Subcutaneous abdominal adipose tissue (tissue), 5 donors: Measurements from ENCODE around the gene OST4.

Experiments
- H3K27ac ChIP-seq: one replicate; pipeline ENCODE4 v1.7.0; 2013; ENCODE audit warnings: low read depth, mild to moderate bottlenecking, inconsistent platforms, low read length, moderate library complexity
- H3K27me3 ChIP-seq, 5 donors: one replicate each; pipeline ENCODE4 v1.7.0; 2013; ENCODE audit warnings: low read length in 5 of 5, inconsistent platforms in 1 of 5; ENCODE audit not compliant: control insufficient read depth in 5 of 5, insufficient read depth in 4 of 5
- H3K36me3 ChIP-seq, 5 donors: one replicate each; pipeline ENCODE4 v1.7.0; 2013; ENCODE audit warnings: low read length in 5 of 5; ENCODE audit not compliant: control insufficient read depth in 5 of 5, insufficient read depth in 5 of 5
- H3K4me1 ChIP-seq, 5 donors: one replicate each; pipeline ENCODE4 v1.7.0; 2013; ENCODE audit warnings: low read length in 5 of 5, mild to moderate bottlenecking in 3 of 5, moderate library complexity in 1 of 5; ENCODE audit not compliant: control insufficient read depth in 5 of 5, insufficient read depth in 5 of 5
- H3K4me3 ChIP-seq, 5 donors: one replicate each; pipeline ENCODE4 v1.7.0; 2013; ENCODE audit warnings: low read length in 5 of 5, low read depth in 1 of 5
- H3K9ac ChIP-seq, 5 donors: one replicate each; pipeline ENCODE4 v1.7.0; 2013; ENCODE audit warnings: low read length in 5 of 5, mild to moderate bottlenecking in 4 of 5, moderate library complexity in 3 of 5
- H3K9me3 ChIP-seq, 5 donors: one replicate each; pipeline ENCODE4 v1.7.0; 2013; ENCODE audit warnings: low read length in 5 of 5; ENCODE audit not compliant: control insufficient read depth in 5 of 5
- donor health status: healthy.
- donor health status: healthy.
- donor health status: healthy.
- donor health status: healthy.
- donor health status: healthy.

OST4 gene

DNA sequence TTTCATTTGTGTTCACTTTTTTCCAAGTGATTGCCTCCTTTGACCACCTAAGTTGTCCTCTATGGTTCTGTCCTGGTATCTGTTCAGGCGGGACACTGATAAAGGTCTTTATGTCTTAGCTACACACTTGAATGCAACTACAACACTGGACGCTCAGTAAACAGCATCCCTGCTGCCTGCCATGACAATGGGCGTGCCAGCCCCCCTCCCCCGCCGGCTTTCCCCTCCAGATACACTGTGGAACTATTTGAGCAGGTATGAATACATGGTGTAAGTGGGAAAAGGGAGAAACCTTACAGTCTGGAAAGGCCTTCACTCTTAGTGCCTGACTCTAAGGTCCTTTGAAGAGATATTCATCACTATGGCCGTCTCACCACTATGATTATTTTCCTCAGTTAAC, 14.3 kb downstream of the OST4 start:
- Histone ChIP-seq H3K9ac (no peak overlapping the region), H3K27me3 (no peaks in the 10 kb centered on the region), H3K9me3 (no peaks in the 10 kb centered on the region), H3K4me1 (peaks cover 3 to 13% (median 11%) of the 10 kb centered on the region in 5 donors), H3K36me3 (peaks cover 12 to 54% (median 50%) of the 10 kb centered on the region in 5 donors), H3K27ac (no peak overlapping the region), H3K4me3 (no peak overlapping the region)

DNA sequence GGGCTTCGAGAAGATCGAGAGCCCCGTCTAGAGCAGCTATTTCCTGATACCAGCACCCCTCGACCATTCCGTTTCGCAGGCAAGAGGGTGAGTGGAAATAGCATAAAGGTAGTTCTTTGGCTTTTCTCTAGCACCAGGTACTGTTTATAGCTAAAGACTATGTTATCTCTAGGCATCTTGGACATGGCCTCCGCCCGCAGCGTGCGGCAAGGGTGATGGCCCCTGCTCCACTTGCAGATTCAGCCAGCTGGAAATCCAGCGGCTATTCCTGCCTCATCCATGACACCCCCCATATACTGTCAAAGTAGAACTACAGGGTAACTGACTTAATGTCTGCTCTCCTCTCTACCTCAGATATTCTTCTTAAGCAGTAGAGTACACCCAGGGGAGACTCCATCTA, 16.7 kb downstream of the OST4 start:
- H3K9ac ChIP-seq = no peak overlapping the region
- no peaks in the 10 kb centered on the region for H3K27me3 ChIP-seq
- H3K4me3 ChIP-seq = no peak overlapping the region
- no peaks in the 10 kb centered on the region for H3K9me3 ChIP-seq
- peaks cover 12 to 49% (median 47%) of the 10 kb centered on the region in 5 donors for H3K36me3 ChIP-seq
- no peak overlapping the region for H3K27ac ChIP-seq
- H3K4me1 ChIP-seq = peaks cover 6 to 33% (median 25%) of the 10 kb centered on the region in 5 donors

DNA sequence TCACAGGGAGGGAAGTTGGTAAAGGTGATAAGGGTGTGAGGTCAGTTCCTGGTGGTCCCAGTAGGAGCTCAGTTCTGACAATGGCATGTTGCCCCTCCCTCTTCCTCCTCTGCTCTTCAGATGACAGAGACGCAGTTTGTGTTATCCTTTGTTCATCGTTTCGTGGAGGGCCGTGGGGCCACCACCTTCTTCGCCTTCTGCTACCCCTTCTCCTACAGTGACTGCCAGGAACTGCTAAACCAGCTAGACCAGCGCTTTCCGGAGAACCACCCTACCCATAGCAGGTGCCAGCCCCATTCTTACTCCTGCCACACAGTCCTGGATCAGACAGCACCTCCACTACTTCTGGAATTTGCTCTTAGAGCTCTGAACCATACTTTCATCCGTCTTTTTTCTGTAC, 17.7 kb downstream of the OST4 start:
- H3K9me3 ChIP-seq = no peaks in the 10 kb centered on the region
- no peak overlapping the region for H3K4me3 ChIP-seq
- peaks cover 3 to 30% (median 21%) of the 10 kb centered on the region in 5 donors for H3K4me1 ChIP-seq
- no peak overlapping the region for H3K27ac ChIP-seq
- H3K36me3 ChIP-seq = peaks cover 12 to 47% (median 41%) of the 10 kb centered on the region in 5 donors
- no peaks in the 10 kb centered on the region for H3K27me3 ChIP-seq
- H3K9ac ChIP-seq = no peak overlapping the region

DNA sequence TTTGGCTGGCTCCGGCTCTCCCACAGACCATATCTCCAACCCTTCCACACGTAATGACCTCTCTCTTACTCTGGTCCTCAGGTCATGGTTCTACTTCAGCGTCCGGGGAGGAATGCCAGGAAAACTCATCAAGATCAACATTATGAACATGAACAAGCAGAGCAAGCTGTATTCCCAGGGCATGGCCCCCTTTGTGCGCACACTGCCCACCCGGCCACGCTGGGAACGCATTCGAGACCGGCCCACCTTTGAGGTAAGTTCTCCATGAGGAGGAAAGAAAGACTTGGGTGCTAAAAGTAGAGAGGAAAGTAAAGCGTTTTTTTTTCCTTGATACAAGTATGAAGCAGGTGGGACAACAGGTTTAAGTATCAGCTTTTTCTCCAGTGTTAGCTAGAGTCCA, 18.1 kb downstream of the OST4 start:
- Histone ChIP-seq H3K36me3 (peaks cover 12 to 44% (median 40%) of the 10 kb centered on the region in 5 donors), H3K27me3 (no peaks in the 10 kb centered on the region), H3K27ac (no peak overlapping the region), H3K4me1 (peaks cover 3 to 30% (median 21%) of the 10 kb centered on the region in 5 donors), H3K9me3 (no peaks in the 10 kb centered on the region), H3K4me3 (no peak overlapping the region), H3K9ac (no peak overlapping the region)

DNA sequence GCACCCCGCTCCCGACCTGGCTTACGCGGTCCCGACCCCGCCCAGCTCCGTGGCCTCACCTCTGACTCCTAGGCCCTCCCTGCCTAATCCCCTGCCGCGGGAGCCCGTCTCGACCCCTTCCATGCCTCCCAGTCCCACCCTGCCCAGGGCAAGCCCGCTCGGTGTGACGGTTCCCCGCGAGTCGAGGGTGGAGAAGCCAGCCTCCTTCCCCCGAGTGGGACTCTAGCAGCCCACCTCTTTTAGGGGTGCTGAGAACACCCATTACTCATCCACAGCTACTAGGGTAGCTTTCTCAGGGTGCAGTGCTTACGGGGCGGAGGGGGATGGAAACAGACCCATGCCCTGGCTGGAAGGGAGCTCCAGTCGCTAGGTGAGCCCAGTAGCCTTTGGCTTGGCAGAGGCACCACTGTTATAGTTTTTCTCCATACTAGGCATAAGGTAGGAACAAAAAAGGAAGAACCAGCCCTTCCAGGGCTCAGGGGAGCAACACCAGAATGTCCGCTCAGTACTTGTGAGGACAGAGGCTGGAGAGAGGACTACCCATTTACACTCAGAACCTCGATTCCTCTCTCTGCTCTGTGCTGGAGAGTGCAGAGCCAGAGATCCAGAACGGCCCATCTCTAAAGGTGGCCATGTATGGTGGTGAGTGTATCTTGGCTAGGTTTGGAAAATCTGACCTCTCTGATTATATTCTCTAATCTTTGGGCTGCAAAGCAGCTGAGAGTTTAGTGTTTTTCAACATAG, 19.4 kb downstream of the OST4 start:
- Histone ChIP-seq H3K9me3 (no peaks in the 10 kb centered on the region), H3K4me3 (peak overlapping the region; percentile 83 to 93 (median 87)), H3K27ac (peak overlapping the region; percentile 31), H3K36me3 (peaks cover 12 to 37% (median 33%) of the 10 kb centered on the region in 5 donors), H3K4me1 (peaks cover 3 to 30% (median 21%) of the 10 kb centered on the region in 5 donors), H3K27me3 (no peaks in the 10 kb centered on the region), H3K9ac (peak overlapping the region; percentile 59 to 88 (median 73))

DNA sequence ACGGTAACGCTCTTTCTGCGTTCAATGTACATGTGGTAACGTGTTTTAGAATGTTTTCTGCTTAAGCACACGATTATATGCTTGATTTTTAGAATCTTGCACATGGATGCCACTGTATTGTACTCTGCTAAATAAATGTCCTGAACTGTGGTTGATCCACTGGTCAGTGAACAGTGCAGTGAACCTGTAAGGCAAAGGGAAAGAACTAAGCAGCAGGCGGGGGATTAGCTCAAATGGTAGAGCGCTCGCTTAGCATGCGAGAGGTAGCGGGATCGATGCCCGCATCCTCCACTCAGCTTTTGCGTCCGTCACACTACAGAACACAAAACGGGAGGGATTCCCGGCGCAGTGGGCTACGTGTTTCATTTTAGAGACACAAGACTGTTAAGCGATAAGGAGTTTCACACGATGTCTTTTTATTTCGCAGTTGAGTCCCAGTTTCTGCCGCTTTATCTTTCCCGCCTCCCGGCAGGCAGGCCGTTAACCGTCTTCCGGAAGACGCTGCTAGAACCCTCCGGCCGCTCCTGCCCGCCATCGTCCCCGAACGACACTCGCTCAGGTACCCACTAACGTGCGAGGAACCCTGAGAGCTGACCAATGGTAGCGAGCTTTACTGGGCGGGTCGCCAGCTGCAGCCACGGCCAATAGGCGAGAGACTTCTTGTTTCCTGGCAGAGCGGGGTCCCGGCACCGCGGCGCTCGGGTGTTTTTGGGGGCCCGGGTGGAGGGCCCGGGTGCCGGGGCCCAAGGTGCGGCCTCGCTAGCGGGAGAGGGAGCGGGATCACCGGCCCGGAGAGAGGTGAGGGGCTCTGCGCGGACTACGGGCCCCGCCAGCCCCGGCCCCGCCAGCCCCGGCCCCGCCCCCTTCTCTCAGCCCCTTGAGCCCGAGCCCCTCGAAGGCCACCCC, 20.2 kb downstream of the OST4 start, which contains the start of gene AGBL5:
AGBL5 (plus strand) TSS at position 673 of the 906 bp plus-strand sequence. CDS start 1,291 bp downstream, outside the sequence.
- peaks cover 9 to 29% (median 26%) of the 10 kb centered on the region in 5 donors for H3K36me3 ChIP-seq

DNA sequence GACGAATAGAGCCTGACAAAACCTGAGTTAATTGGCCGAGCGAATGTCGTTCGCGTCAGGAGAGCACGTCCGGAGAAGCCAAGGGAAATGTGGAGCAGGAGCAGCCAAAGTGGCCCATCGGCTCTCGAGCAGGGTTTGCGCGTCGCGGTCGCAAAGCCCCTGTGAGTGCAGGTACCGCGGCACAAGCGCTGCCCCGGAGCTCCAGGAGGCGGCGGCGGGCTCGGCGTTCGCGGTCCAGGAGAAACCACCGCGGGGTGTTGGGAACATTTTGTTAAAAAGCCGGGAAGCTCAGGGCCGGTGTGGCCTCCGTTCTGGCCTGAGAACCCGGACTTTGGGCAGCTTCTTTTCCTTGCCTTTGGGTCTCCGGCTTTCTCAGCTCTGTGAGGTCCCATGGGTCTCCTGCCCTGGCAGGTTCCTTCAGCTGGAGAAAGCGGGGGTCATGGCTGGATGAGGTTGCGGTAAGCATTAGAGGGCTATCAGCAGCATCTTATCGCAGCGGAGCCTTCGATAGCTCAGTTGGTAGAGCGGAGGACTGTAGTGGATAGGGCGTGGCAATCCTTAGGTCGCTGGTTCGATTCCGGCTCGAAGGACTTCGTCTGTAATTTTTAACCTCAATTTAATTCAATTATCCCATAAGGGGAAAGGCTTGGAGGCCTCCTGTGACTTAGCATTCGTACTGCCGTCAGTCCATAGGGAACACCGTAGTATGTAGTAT, 21.0 kb downstream of the OST4 start:
- peak overlapping the region; percentile 12 to 88 (median 71) for H3K9ac ChIP-seq
- peak overlapping the region; percentile 83 to 93 (median 88) for H3K4me3 ChIP-seq
- H3K9me3 ChIP-seq = no peaks in the 10 kb centered on the region
- H3K36me3 ChIP-seq = peaks cover 5 to 22% (median 18%) of the 10 kb centered on the region in 5 donors
- H3K27me3 ChIP-seq = no peaks in the 10 kb centered on the region
- H3K27ac ChIP-seq = peak overlapping the region; percentile 31
- peaks cover 3 to 30% (median 21%) of the 10 kb centered on the region in 5 donors for H3K4me1 ChIP-seq

More for the DNA sequence above, 20.2 kb downstream of the OST4 start, which contains the start of gene AGBL5:
- H3K9me3 ChIP-seq = no peaks in the 10 kb centered on the region
- no peaks in the 10 kb centered on the region for H3K27me3 ChIP-seq
- peaks cover 3 to 30% (median 21%) of the 10 kb centered on the region in 5 donors for H3K4me1 ChIP-seq
- peak within 1 kb of the TSS; percentile 31 for H3K27ac ChIP-seq
- H3K4me3 ChIP-seq = peak within 1 kb of the TSS; percentile 83 to 93 (median 88)
- H3K9ac ChIP-seq = peak within 1 kb of the TSS; percentile 59 to 88 (median 78)

DNA sequence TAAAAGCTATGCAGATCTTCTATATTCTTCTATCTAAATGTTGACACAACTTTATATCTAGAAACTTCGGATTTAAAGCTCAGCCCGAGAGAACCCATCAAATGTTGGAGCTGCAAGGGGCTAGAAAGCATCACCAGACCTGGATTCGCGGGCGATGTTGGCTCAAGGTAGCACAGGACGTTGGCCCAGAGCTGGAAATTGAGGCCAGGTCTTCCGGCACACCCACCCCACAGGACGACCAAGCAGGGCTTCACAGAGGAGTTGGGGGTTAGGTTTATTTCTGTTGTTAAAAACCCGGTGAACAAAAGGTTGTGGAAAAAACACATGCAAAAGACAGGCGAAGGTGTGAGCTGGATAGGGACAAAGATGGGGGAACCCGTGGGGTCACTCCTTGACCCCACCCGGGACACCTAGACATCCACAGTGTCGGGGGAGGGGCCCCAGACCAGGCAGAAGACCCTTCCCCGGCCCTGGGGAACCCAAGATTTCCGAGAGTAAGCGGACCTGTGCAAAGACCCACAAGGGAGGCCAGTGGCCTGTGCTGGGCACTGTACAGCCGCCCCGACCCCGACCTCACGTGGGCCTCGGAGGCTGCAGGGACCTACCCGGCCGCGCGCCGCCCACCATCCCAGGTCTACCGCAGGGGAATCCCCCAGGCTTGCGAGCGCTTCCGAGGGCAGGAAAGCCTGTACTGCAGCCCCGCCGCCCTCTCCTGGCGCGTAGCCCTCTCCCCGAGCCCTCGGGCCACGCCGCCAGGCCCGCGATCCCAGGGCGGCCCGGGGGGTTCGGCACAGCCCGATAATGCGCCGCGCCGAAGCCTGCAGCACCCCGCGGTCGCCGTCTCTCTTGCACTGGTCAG, 21.8 kb downstream of the OST4 start:
- H3K9me3 ChIP-seq = no peaks in the 10 kb centered on the region
- peak overlapping the region in 4 of 5 donors; percentile 24 to 88 (median 74) for H3K9ac ChIP-seq
- peak overlapping the region; percentile 31 for H3K27ac ChIP-seq
- H3K4me3 ChIP-seq = peak overlapping the region; percentile 83 to 93 (median 88)
- no peaks in the 10 kb centered on the region for H3K27me3 ChIP-seq
- H3K36me3 ChIP-seq = peaks cover 3 to 14% (median 10%) of the 10 kb centered on the region in 5 donors
- peaks cover 3 to 30% (median 21%) of the 10 kb centered on the region in 5 donors for H3K4me1 ChIP-seq
